ENCODE data around the gene PUM2.

The PUM2 gene

DNA sequence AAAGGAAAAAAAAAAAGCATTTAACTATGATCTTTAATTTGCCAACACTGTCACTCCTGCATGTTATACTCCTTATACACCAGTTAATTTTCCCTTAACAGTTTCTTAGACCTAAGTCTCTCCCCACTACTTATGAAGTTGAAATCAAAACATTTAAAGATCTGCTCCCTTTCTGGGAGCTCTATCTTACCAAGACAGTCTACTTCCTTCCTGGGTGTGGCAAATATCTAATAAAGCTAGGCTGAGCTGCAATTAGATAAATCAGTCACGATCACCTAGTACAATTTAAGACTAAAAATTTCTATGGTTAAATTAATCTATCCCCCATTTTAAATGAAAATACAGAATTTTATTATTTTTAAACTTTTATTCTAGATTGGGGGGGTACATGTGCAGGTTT, 33.4 kb downstream of the PUM2 start:
- no peaks in the 10 kb centered on the region for H3K27me3 ChIP-seq (ENCODE audit: insufficient read depth, insufficient read length)
- TF ChIP-seq ZNF274 (IDR thresholded peaks at IDR 0.05; ENCODE audit: low read depth, low read length) (no peak), YY1 (IDR thresholded peaks at IDR 0.05; ENCODE audit: insufficient read depth, insufficient read length) (no peak), SUZ12 (IDR thresholded peaks at IDR 0.05; ENCODE audit: extremely low read depth, insufficient read depth, insufficient read length) (no peak)
- H3K36me3 ChIP-seq (ENCODE audit: insufficient read depth, insufficient read length, low read length), result peaks cover 49% of the 10 kb centered on the region
- H3K9me3 ChIP-seq (ENCODE audit: insufficient read depth, low read length), result no peaks in the 10 kb centered on the region
- H3K4me3 ChIP-seq (ENCODE audit: insufficient read length, low read depth), result no peak overlapping the region
- H3K9ac ChIP-seq (ENCODE audit: insufficient read length, low read depth), result no peak overlapping the region
- DNase-seq (ENCODE audit: low read depth, low spot score), result no peak
- no peaks in the 10 kb centered on the region for H3K4me1 ChIP-seq (ENCODE audit: insufficient read depth, insufficient read length)

- TF ChIP-seq ZNF274 (IDR thresholded peaks at IDR 0.05; ENCODE audit: low read depth, low read length), result no peak
- TF ChIP-seq SUZ12 (IDR thresholded peaks at IDR 0.05; ENCODE audit: extremely low read depth, insufficient read depth, insufficient read length), result no peak
- TF ChIP-seq YY1 (IDR thresholded peaks at IDR 0.05; ENCODE audit: insufficient read depth, insufficient read length), result no peak
- H3K9ac ChIP-seq (ENCODE audit: insufficient read length, low read depth), result no peak overlapping the region
- H3K9me3 ChIP-seq (ENCODE audit: insufficient read depth, low read length), result no peaks in the 10 kb centered on the region
- H3K36me3 ChIP-seq (ENCODE audit: insufficient read depth, insufficient read length, low read length), result peaks cover 71% of the 10 kb centered on the region
- H3K4me1 ChIP-seq (ENCODE audit: insufficient read depth, insufficient read length), result no peaks in the 10 kb centered on the region
- no peak overlapping the region for H3K4me3 ChIP-seq (ENCODE audit: insufficient read length, low read depth)
- DNase-seq (ENCODE audit: low read depth, low spot score), result no peak
- no peaks in the 10 kb centered on the region for H3K27me3 ChIP-seq (ENCODE audit: insufficient read depth, insufficient read length)
Measured at GRCh38 chr2:20314562-20315501, 35.8 kb downstream of the PUM2 start.

GRCh38 chr2:20313659-20314058, 37.0 kb downstream of the PUM2 start:
- Histone ChIP-seq H3K4me1 (ENCODE audit: insufficient read depth, insufficient read length) (no peaks in the 10 kb centered on the region), H3K9ac (ENCODE audit: insufficient read length, low read depth) (no peak overlapping the region), H3K36me3 (ENCODE audit: insufficient read depth, insufficient read length, low read length) (peaks cover 68% of the 10 kb centered on the region), H3K4me3 (ENCODE audit: insufficient read length, low read depth) (no peak overlapping the region), H3K9me3 (ENCODE audit: insufficient read depth, low read length) (no peaks in the 10 kb centered on the region), H3K27me3 (ENCODE audit: insufficient read depth, insufficient read length) (no peaks in the 10 kb centered on the region)
- TF ChIP-seq ZNF274 (IDR thresholded peaks at IDR 0.05; ENCODE audit: low read depth, low read length), result no peak
- no peak for DNase-seq (ENCODE audit: low read depth, low spot score)

GRCh38 chr2:20309001-20309400, 41.6 kb downstream of the PUM2 start:
- no peak for TF ChIP-seq ZNF274 (IDR thresholded peaks at IDR 0.05; ENCODE audit: low read depth, low read length)
- no peak for TF ChIP-seq YY1 (IDR thresholded peaks at IDR 0.05; ENCODE audit: insufficient read depth, insufficient read length)
- TF ChIP-seq SUZ12 (IDR thresholded peaks at IDR 0.05; ENCODE audit: extremely low read depth, insufficient read depth, insufficient read length), result no peak
- no peak for DNase-seq (ENCODE audit: low read depth, low spot score)
- no peaks in the 10 kb centered on the region for H3K27me3 ChIP-seq (ENCODE audit: insufficient read depth, insufficient read length)
- no peaks in the 10 kb centered on the region for H3K9me3 ChIP-seq (ENCODE audit: insufficient read depth, low read length)
- H3K9ac ChIP-seq (ENCODE audit: insufficient read length, low read depth), result no peak overlapping the region
- H3K36me3 ChIP-seq (ENCODE audit: insufficient read depth, insufficient read length, low read length), result peaks cover 73% of the 10 kb centered on the region
- no peak overlapping the region for H3K4me3 ChIP-seq (ENCODE audit: insufficient read length, low read depth)
- H3K4me1 ChIP-seq (ENCODE audit: insufficient read depth, insufficient read length), result no peaks in the 10 kb centered on the region

DNA sequence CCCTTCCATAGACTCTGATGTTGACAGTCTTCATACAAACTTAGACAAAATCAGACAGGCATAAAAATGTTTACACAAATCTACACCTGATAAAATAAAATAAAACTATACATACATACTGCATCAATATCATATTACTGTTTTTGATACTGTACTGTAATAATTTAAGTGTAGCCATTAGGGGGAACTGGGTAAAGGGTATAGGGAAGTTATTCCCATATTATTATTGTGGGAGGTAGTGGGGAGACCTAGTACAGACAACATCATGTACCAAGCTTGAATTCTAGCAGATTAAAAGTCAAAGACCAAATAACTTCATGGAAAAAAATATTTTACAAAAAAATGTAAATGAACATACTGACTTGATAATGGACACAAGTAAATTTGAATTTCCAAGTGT, 43.3 kb downstream of the PUM2 start:
- Histone ChIP-seq H3K27me3 (ENCODE audit: insufficient read depth, insufficient read length) (no peaks in the 10 kb centered on the region), H3K4me3 (ENCODE audit: insufficient read length, low read depth) (no peak overlapping the region), H3K4me1 (ENCODE audit: insufficient read depth, insufficient read length) (no peaks in the 10 kb centered on the region), H3K9me3 (ENCODE audit: insufficient read depth, low read length) (no peaks in the 10 kb centered on the region), H3K9ac (ENCODE audit: insufficient read length, low read depth) (no peak overlapping the region), H3K36me3 (ENCODE audit: insufficient read depth, insufficient read length, low read length) (peaks cover 66% of the 10 kb centered on the region)
- TF ChIP-seq SUZ12 (IDR thresholded peaks at IDR 0.05; ENCODE audit: extremely low read depth, insufficient read depth, insufficient read length) (no peak), ZNF274 (IDR thresholded peaks at IDR 0.05; ENCODE audit: low read depth, low read length) (no peak), YY1 (IDR thresholded peaks at IDR 0.05; ENCODE audit: insufficient read depth, insufficient read length) (no peak)
- DNase-seq (ENCODE audit: low read depth, low spot score), result no peak

- Histone ChIP-seq H3K27me3 (ENCODE audit: insufficient read depth, insufficient read length) (no peaks in the 10 kb centered on the region), H3K36me3 (ENCODE audit: insufficient read depth, insufficient read length, low read length) (peaks cover 38% of the 10 kb centered on the region), H3K9me3 (ENCODE audit: insufficient read depth, low read length) (no peaks in the 10 kb centered on the region), H3K4me3 (ENCODE audit: insufficient read length, low read depth) (no peak overlapping the region), H3K4me1 (ENCODE audit: insufficient read depth, insufficient read length) (no peaks in the 10 kb centered on the region), H3K9ac (ENCODE audit: insufficient read length, low read depth) (no peak overlapping the region)
- no peak for DNase-seq (ENCODE audit: low read depth, low spot score)
- TF ChIP-seq SUZ12 (IDR thresholded peaks at IDR 0.05; ENCODE audit: extremely low read depth, insufficient read depth, insufficient read length) (no peak), YY1 (IDR thresholded peaks at IDR 0.05; ENCODE audit: insufficient read depth, insufficient read length) (no peak), ZNF274 (IDR thresholded peaks at IDR 0.05; ENCODE audit: low read depth, low read length) (no peak)
Measured at GRCh38 chr2:20304411-20304810, 46.2 kb downstream of the PUM2 start.

- Histone ChIP-seq H3K36me3 (ENCODE audit: insufficient read depth, insufficient read length, low read length) (peaks cover 41% of the 10 kb centered on the region), H3K27me3 (ENCODE audit: insufficient read depth, insufficient read length) (no peaks in the 10 kb centered on the region), H3K4me1 (ENCODE audit: insufficient read depth, insufficient read length) (no peaks in the 10 kb centered on the region), H3K9ac (ENCODE audit: insufficient read length, low read depth) (no peak overlapping the region), H3K4me3 (ENCODE audit: insufficient read length, low read depth) (no peak overlapping the region), H3K9me3 (ENCODE audit: insufficient read depth, low read length) (no peaks in the 10 kb centered on the region)
- TF ChIP-seq ZNF274 (IDR thresholded peaks at IDR 0.05; ENCODE audit: low read depth, low read length), result no peak
- TF ChIP-seq SUZ12 (IDR thresholded peaks at IDR 0.05; ENCODE audit: extremely low read depth, insufficient read depth, insufficient read length), result no peak
- TF ChIP-seq YY1 (IDR thresholded peaks at IDR 0.05; ENCODE audit: insufficient read depth, insufficient read length), result no peak
- no peak for DNase-seq (ENCODE audit: low read depth, low spot score)
Measured at GRCh38 chr2:20303966-20304365, 46.7 kb downstream of the PUM2 start.
